Measurements from ENCODE around the gene TRIM15. TPM values are rescaled to one million over a fixed set of nuclear protein-coding genes. Genes with fewer than 3 reads are reported as not detected.

Gene TRIM15
- total and polyA plus RNA-seq, 8 donors, result 0.13 to 24.6 TPM; not detected in 6

- TF ChIP-seq POLR2AphosphoS5 (IDR thresholded peaks at IDR 0.05) (no peak), POLR2A (IDR thresholded peaks at IDR 0.05) (no peak), EP300 (IDR thresholded peaks at IDR 0.05) (no peak)
- TF ChIP-seq, protein P1, sequence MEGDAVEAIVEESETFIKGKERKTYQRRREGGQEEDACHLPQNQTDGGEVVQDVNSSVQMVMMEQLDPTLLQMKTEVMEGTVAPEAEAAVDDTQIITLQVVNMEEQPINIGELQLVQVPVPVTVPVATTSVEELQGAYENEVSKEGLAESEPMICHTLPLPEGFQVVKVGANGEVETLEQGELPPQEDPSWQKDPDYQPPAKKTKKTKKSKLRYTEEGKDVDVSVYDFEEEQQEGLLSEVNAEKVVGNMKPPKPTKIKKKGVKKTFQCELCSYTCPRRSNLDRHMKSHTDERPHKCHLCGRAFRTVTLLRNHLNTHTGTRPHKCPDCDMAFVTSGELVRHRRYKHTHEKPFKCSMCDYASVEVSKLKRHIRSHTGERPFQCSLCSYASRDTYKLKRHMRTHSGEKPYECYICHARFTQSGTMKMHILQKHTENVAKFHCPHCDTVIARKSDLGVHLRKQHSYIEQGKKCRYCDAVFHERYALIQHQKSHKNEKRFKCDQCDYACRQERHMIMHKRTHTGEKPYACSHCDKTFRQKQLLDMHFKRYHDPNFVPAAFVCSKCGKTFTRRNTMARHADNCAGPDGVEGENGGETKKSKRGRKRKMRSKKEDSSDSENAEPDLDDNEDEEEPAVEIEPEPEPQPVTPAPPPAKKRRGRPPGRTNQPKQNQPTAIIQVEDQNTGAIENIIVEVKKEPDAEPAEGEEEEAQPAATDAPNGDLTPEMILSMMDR (IDR thresholded peaks at IDR 0.05), result no peak
- intact Hi-C loops (cut with DNase I; ENCODE audit: low total_unique reads), result no loop called here
- DNase-seq, result no peak
- H3K4me1 ChIP-seq, result no peaks in the 10 kb centered on the region
- no peak overlapping the region for H3K27ac ChIP-seq
- 70 to 93% (median 86%) methylated on average over 5 of the region's 5 CpGs for WGBS, 5 donors
- peaks cover 0 to 4% (median 0%) of the 10 kb centered on the region in 3 donors for H3K27me3 ChIP-seq
- peaks cover 31 to 51% (median 48%) of the 10 kb centered on the region in 4 donors for H3K36me3 ChIP-seq
- peaks cover 0 to 12% (median 7%) of the 10 kb centered on the region in 4 donors for H3K9me3 ChIP-seq
- H3K4me3 ChIP-seq, result no peak overlapping the region
These were observed 21.2 kb downstream of the TRIM15 start for GRCh38 chr6:30184417-30185031.

DNA sequence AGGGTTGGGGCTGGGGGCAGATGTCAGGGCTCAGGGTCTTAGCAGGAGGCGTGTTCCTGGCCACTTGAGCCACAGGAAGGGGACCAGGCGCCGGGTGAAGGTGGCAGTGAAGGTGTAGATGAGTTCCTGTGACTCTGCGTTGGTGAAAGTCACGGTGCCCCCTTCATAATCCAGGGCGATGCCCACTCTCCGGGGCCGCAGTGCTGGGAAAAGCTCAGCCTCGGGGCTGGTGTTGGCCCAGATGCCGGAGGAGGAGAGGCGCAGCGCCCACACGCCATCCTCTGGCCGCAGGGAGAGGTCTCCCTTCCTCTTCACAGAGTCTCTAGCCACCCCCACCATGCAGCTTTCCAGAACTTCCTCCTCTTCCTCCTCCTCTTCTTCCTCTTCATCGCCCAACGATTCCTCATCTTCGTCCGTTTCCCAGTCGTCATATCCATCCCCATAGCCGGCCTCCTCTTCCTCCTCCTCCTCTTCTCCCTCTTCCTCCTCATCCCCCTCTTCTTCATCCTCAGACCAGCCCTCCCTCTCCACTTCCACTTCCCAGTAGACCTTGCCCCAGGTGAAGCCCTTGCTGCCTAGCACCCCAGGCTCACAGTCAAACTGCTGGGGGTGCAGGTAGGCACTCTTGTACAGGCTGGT lies 22.6 kb downstream of the TRIM15 start:
- intact Hi-C loops (cut with DNase I; ENCODE audit: low total_unique reads), result no loop called here
- TF ChIP-seq POLR2AphosphoS5 (IDR thresholded peaks at IDR 0.05) (no peak), EP300 (IDR thresholded peaks at IDR 0.05) (no peak), POLR2A (IDR thresholded peaks at IDR 0.05) (no peak)
- TF ChIP-seq, protein P1 (IDR thresholded peaks at IDR 0.05), result no peak
- no peak for DNase-seq
- Histone ChIP-seq H3K4me1 (no peaks in the 10 kb centered on the region), H3K27ac (no peak overlapping the region), H3K27me3 (no peaks in the 10 kb centered on the region), H3K9me3 (peaks cover 0 to 2% (median 0%) of the 10 kb centered on the region in 4 donors), H3K4me3 (no peak overlapping the region), H3K36me3 (peaks cover 44 to 65% (median 63%) of the 10 kb centered on the region in 4 donors)
- WGBS, 5 donors, result 92 to 95% (median 94%) methylated on average over 20 of the region's 20 CpGs

DNA sequence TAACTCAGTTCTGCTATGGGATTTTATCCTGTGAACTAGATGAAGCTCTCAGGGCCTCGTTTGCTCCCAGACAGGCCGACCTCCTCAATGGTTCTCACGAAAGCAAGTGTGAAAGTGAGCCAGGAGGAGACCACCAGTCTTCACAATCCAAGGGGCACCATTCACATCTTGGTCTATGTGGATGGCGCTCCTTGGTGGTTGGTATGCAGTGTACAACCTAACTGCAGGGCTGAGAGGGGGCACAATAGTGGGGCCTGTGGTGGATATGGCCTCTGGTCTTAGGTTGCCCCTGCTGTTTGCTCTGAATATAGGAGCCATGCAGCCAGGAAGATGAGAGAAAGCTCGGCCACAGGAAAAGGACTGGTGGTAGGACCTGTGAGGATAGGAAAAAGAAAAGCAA lies 25.2 kb downstream of the TRIM15 start:
- no peak overlapping the region for H3K27ac ChIP-seq
- DNase-seq, result no peak
- intact Hi-C loops (cut with DNase I; ENCODE audit: low total_unique reads), result no loop called here
- H3K4me1 ChIP-seq, result no peaks in the 10 kb centered on the region
- H3K9me3 ChIP-seq, result no peaks in the 10 kb centered on the region
- TF ChIP-seq POLR2A (IDR thresholded peaks at IDR 0.05), result no peak
- no peak for TF ChIP-seq EP300 (IDR thresholded peaks at IDR 0.05)
- TF ChIP-seq, protein P1 (IDR thresholded peaks at IDR 0.05), result no peak
- no peak for TF ChIP-seq POLR2AphosphoS5 (IDR thresholded peaks at IDR 0.05)
- H3K36me3 ChIP-seq, result peaks cover 53 to 87% (median 84%) of the 10 kb centered on the region in 4 donors
- no peak overlapping the region for H3K4me3 ChIP-seq
- 93 to 96% (median 96%) methylated on average over 5 of the region's 5 CpGs for WGBS, 5 donors
- H3K27me3 ChIP-seq, result no peaks in the 10 kb centered on the region

GRCh38 chr6:30192076-30192475 lies 28.7 kb downstream of the TRIM15 start:
- H3K4me3 ChIP-seq, result no peak overlapping the region
- WGBS, 5 donors, result 91 to 97% (median 95%) methylated on average over 7 of the region's 7 CpGs
- no peaks in the 10 kb centered on the region for H3K4me1 ChIP-seq
- peaks cover 70 to 94% (median 91%) of the 10 kb centered on the region in 4 donors for H3K36me3 ChIP-seq
- intact Hi-C loops (cut with DNase I; ENCODE audit: low total_unique reads), result no loop called here
- DNase-seq, result no peak
- no peak for TF ChIP-seq EP300 (IDR thresholded peaks at IDR 0.05)
- TF ChIP-seq, protein P1 (IDR thresholded peaks at IDR 0.05), result no peak
- TF ChIP-seq POLR2A (IDR thresholded peaks at IDR 0.05), result no peak
- no peak for TF ChIP-seq POLR2AphosphoS5 (IDR thresholded peaks at IDR 0.05)
- no peaks in the 10 kb centered on the region for H3K27me3 ChIP-seq
- H3K9me3 ChIP-seq, result no peaks in the 10 kb centered on the region
- H3K27ac ChIP-seq, result no peak overlapping the region

Measured in stomach (tissue), 9 donors.